K562 (cell line): Measurements from ENCODE around the gene EHMT2. TPM values are rescaled to one million over a fixed set of nuclear protein-coding genes. Genes with fewer than 3 reads are reported as not detected.

Source experiments
- ATAC-seq: fragments of 200-7000 bp; cut with Tn5 transposase; 3 replicates; pipeline ENCODE4 v1.9.1; 2020; ENCODE audit warnings: moderate library complexity
- BruUV-seq: library from RNA; stranded (reverse); fragments of 400-500 nt; replicated peaks from 2 replicates; lab custom pipeline; 2021; lab: Mats Ljungman, UMichigan
- CTCF ChIA-PET: fragments of 300-600 bp; formaldehyde crosslinking; extraction: SDS; loops from one replicate; lab custom pipeline; 2021; ENCODE audit warnings: low intra/inter-chr PET ratio; lab: Yijun Ruan, JAX
- POLR2A ChIA-PET: fragments of 300-600, 350-650 bp; sonication (Branson Sonifier 250); formaldehyde crosslinking; extraction: SDS; loops from one replicate; lab custom pipeline; 2021; ENCODE audit warnings: antibody characterized with exemption, inconsistent platforms; lab: Yijun Ruan, JAX
- DNase-seq, 4 experiments: peaks; one replicate each; pipeline versions ENCODE4 v3.0.0 to v3.0.0-alpha.2; 2011 to 2018; ENCODE audit warnings: low spot score in 3 of 4, mixed read lengths in 3 of 4; ENCODE audit errors: extremely low read depth in 1 of 4
- FAIRE-seq: peaks from 2 replicates; lab custom pipeline; 2011; peaks lifted over from hg19 to GRCh38; lab: Jason Lieb, UNC
- H2AFZ ChIP-seq: 2 replicates; pipeline ENCODE4 v1.6.0; 2011; ENCODE audit warnings: low read depth, low read length, control low read depth, inconsistent platforms
- H3K27ac ChIP-seq: fragments of 200-600 bp; 3 replicates; pipeline ENCODE4 v1.8.0; 2011; ENCODE audit warnings: low read depth, mild to moderate bottlenecking, control low read depth, inconsistent platforms, low read length, moderate library complexity, mixed read lengths; ENCODE audit errors: extremely low read depth
- H3K27me3 ChIP-seq, 2 experiments: fragments of 300-600 bp in 1 of 2; 2 replicates in 1 of 2; 3 replicates in 1 of 2; pipeline versions ENCODE4 v1.6.0 to v1.8.0; 2011; ENCODE audit warnings: inconsistent platforms in 2 of 2, low read length in 2 of 2, mild to moderate bottlenecking in 1 of 2, mixed read lengths in 1 of 2, moderate library complexity in 1 of 2; ENCODE audit not compliant: control insufficient read depth in 2 of 2, insufficient read depth in 2 of 2
- H3K36me3 ChIP-seq: fragments of 300-600 bp; 3 replicates; pipeline ENCODE4 v1.8.0; 2011; ENCODE audit warnings: mild to moderate bottlenecking, low read length, inconsistent platforms; ENCODE audit not compliant: control insufficient read depth, insufficient read depth
- H3K4me1 ChIP-seq, 2 experiments: fragments of 200-600 bp in 1 of 2; replicated peaks in 1 of 2; 2 replicates in 1 of 2; 3 replicates in 1 of 2; pipeline versions ENCODE4 v1.5.1 to v1.8.0; 2011; ENCODE audit warnings: inconsistent platforms in 2 of 2, low read length in 2 of 2, mild to moderate bottlenecking in 1 of 2, mixed read lengths in 1 of 2, moderate library complexity in 1 of 2; ENCODE audit not compliant: control insufficient read depth in 2 of 2, insufficient read depth in 2 of 2
- H3K4me2 ChIP-seq: 2 replicates; pipeline ENCODE4 v1.6.1; 2011; ENCODE audit warnings: low read length, control low read depth, inconsistent platforms, mixed read lengths; ENCODE audit not compliant: insufficient read depth
- H3K4me3 ChIP-seq: fragments of 200-600 bp; sonication (generic), shearing (Covaris generic); 2 replicates; pipeline ENCODE4 v1.5.1; 2016; ENCODE audit warnings: control low read depth, inconsistent platforms
- H3K79me2 ChIP-seq: fragments of 200-600 bp; 3 replicates; pipeline ENCODE4 v1.8.0; 2011; ENCODE audit warnings: low read length, inconsistent platforms; ENCODE audit not compliant: control insufficient read depth, insufficient read depth
- H3K9ac ChIP-seq, 2 experiments: 2 replicates each; pipeline versions ENCODE4 v1.6.0 to v1.6.1; 2011; ENCODE audit warnings: low read depth in 2 of 2, low read length in 2 of 2, control low read depth in 1 of 2, inconsistent platforms in 1 of 2, mild to moderate bottlenecking in 1 of 2, mixed read lengths in 1 of 2; ENCODE audit not compliant: insufficient read depth in 1 of 2
- H3K9me1 ChIP-seq: one replicate; pipeline ENCODE4 v1.6.0; 2011; ENCODE audit warnings: inconsistent platforms, mild to moderate bottlenecking, low read length, moderate library complexity; ENCODE audit not compliant: control insufficient read depth, insufficient read depth
- H3K9me3 ChIP-seq: replicated peaks from 2 replicates; pipeline ENCODE4 v1.5.1; 2011; ENCODE audit warnings: low read depth, low read length, inconsistent platforms; ENCODE audit not compliant: control insufficient read depth, insufficient read depth
- H4K20me1 ChIP-seq: replicated peaks from 2 replicates; pipeline ENCODE4 v1.6.1; 2011; ENCODE audit warnings: low read length, inconsistent platforms, mixed read lengths; ENCODE audit not compliant: control insufficient read depth, insufficient read depth
- MLLT1 ChIP-seq, 2 experiments: fragments of 450-650 bp; IDR thresholded peaks; 2 replicates each; pipeline ENCODE4 v1.6.1; 2016
- ZNF217 ChIP-seq: sonication (generic); formaldehyde crosslinking; IDR thresholded peaks from 2 replicates; pipeline ENCODE4 v1.8.0; 2022; ENCODE audit warnings: mild to moderate bottlenecking, missing genetic modification reagents
- WGBS: fragments of 100-300 bp; shearing (Covaris generic); methylation state at CpG from one replicate; pipeline ENCODE4 v1.1.6; 2016; ENCODE audit warnings: low coverage, mixed read lengths; ENCODE audit not compliant: insufficient coverage; ENCODE audit errors: missing lambda C conversion rate; 5-methylcytosine and 5-hydroxymethylcytosine counted together
- in situ Hi-C: fragments of 300-500 bp; cut with MboI; formaldehyde crosslinking; loops from 4 replicates; pipeline ENCODE4 v1.15.0; 2018; ENCODE audit warnings: inconsistent platforms, mixed read lengths
- intact Hi-C: fragments of 100-400 bp; cut with micrococcal nuclease; formaldehyde crosslinking; loops from 2 replicates; pipeline ENCODE4 v1.14.2; 2022
- polyA plus RNA-seq, 8 experiments: library from polyadenylated mRNA; depleted of rRNA in 4 of 8; stranded (reverse) in 5 of 8; unstranded in 3 of 8; fragments of >200 nt; fragmentation: Nextera tagmentation in 2 of 8; fragmentation: Illumina TruSeq in 1 of 8; extraction: Ambion mirVana in 2 of 8; extraction: Trizol in 1 of 8; gene quantifications; 2 replicates each; pipeline versions ENCODE4 v1.2.1 to v1.2.3, GENCODE V29; 2011 to 2014; ENCODE audit warnings: inconsistent platforms in 1 of 8, missing spikeins in 1 of 8
- total RNA-seq, 7 experiments: library from RNA; depleted of rRNA in 6 of 7; stranded (reverse); fragments of >200 nt in 6 of 7; fragmentation: Illumina TruSeq in 2 of 7; extraction: Trizol in 2 of 7; gene quantifications; 2 replicates each; pipeline versions ENCODE4 v1.2.1 to v1.2.3, GENCODE V29; 2011 to 2021; ENCODE audit warnings: low replicate concordance in 1 of 7

The EHMT2 gene
- total and polyA plus RNA-seq, 9 of the 15 experiments (the other 6 are each of a cell fraction or from before 2014, with no cell fraction given), result 2.1 to 63.8 (median 38.5) TPM

GRCh38 chr6:31850765-31851484, 46.6 kb downstream of the EHMT2 start:
- H3K79me2 ChIP-seq, result no peaks in the 10 kb centered on the region

More at GRCh38 chr6:31850765-31851484, 46.6 kb downstream of the EHMT2 start:
- in situ Hi-C loops (no loop called here), intact Hi-C loops (no loop called here)
- Histone ChIP-seq H2AFZ (peak overlapping the region; percentile 4; the same call in 1 of the 2 replicates), H3K9me1 (no peaks in the 10 kb centered on the region), H3K27ac (no peak overlapping the region), H3K9ac (no peak overlapping the region), H4K20me1 (no peaks in the 10 kb centered on the region), H3K27me3 (no peaks in the 10 kb centered on the region), H3K4me2 (no peak overlapping the region), H3K36me3 (no peaks in the 10 kb centered on the region), H3K4me1 (peaks cover 0 to 8% of the 10 kb centered on the region in 2 experiments; a peak in 2 of 5 replicates), H3K9me3 (no peaks in the 10 kb centered on the region; the same call in 1 of the 2 replicates), H3K4me3 (no peak overlapping the region)
- 83% methylated on average over 2 of the region's 2 CpGs for WGBS
- FAIRE-seq (no peak), DNase-seq (peak in 1 of 4 experiments; percentile 13), ATAC-seq (no peak)
- BruUV-seq, result no TSS peak
- CTCF ChIA-PET, result interaction anchor here (0.9 kb wide), 1 partner anchor 125 kb away, joined by 3 read pairs; no protein-coding TSS in a partner anchor
- TF ChIP-seq ZNF217 (CRISPR knock-in tag) (no peak), MLLT1 (IDR thresholded peaks at IDR 0.05) (no peak)
- POLR2A ChIA-PET, result interaction anchor here (0.6 to 15.7 kb wide), 5 partner anchors 9 to 199 kb away, joined by 3 to 229 read pairs (median 4); no protein-coding TSS in a partner anchor
